HG03045 (cell line): Measurements from ENCODE around the gene BPIFB2.
"Not testable (repeated sequence)": the region's sequence is repeated elsewhere in the genome, so short reads cannot be mapped to it uniquely, and the experiment has no call there.

Experiments used
- ATAC-seq: cut with Tn5 transposase; IDR thresholded peaks from one replicate; pipeline ENCODE4 v1.9.1; 2021; ENCODE audit warnings: mild to moderate bottlenecking, moderate library complexity; ENCODE audit not compliant: unreplicated experiment

The BPIFB2 gene, protein sequence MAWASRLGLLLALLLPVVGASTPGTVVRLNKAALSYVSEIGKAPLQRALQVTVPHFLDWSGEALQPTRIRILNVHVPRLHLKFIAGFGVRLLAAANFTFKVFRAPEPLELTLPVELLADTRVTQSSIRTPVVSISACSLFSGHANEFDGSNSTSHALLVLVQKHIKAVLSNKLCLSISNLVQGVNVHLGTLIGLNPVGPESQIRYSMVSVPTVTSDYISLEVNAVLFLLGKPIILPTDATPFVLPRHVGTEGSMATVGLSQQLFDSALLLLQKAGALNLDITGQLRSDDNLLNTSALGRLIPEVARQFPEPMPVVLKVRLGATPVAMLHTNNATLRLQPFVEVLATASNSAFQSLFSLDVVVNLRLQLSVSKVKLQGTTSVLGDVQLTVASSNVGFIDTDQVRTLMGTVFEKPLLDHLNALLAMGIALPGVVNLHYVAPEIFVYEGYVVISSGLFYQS

DNA sequence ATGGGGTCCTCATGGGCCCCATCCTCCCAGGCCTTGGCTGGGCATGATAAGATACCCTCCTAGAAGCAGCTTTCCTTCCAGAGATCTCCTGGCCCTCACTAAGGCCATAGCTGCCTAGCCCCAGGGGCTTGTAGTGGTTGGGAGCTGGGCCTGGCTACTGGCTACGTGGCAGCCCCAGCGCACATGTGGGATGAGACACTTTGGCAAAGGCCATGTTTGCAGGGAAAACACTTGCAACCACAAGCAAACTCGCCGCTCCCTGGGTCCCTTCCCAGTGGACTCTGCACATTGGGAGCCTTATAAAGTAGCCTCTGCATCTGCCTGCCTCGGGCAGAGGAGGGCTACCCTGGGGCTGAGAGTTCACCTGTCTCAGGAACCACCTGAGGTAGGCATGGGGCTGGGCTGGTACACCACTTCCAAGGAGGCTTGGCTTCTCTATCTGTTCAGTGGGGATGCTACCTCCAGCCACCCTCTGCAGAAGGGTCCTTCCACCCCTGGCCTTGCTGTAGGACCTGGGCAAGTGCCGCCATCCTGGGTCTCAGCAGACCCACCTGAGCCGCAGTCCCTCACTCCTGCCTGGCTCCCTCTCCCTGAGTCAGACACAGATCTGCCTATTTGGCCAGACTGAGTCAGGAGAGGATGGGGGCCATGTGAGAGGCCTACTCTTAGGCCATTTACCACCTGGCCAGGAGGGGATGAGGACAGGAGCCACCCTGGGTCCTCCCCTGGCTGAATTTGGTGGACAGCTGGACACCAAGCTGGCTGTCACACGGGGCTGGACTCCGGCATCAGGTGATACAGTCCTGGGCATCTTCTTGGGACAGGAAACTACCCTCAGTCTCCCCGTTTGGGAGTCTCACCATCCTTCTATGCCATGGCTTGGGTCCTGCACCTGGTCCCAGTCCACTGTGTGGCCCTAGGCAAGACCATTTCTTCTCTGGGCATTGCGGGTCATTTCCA, at the start of gene BPIFB2:
Gene BPIFB2, plus strand, starts transcription at position 329 of the 960 bp plus-strand sequence. CDS start 871 bp downstream, outside the sequence.
- no peak for ATAC-seq

DNA sequence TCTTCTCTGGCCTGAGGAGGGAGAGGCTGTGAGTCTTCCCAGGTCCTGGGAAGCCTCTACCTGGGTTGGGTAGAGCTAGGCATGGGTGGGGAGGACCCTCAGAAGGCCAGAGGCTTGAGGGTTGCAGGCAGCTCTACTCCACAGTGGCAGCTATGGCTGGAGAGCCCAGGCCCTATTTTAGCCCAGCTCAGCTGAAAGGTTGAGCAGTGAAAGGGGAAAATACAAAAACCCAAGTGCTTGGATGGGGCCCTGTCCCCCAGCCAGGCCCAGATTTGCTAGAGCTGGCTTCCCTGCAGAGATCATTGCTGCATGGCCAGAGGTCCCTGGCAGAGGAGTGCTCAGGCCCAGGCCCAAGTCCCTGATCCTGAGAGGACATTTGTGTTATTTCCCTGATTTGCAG, 48.9 kb upstream of the BPIFB2 start:
- no peak for ATAC-seq

DNA sequence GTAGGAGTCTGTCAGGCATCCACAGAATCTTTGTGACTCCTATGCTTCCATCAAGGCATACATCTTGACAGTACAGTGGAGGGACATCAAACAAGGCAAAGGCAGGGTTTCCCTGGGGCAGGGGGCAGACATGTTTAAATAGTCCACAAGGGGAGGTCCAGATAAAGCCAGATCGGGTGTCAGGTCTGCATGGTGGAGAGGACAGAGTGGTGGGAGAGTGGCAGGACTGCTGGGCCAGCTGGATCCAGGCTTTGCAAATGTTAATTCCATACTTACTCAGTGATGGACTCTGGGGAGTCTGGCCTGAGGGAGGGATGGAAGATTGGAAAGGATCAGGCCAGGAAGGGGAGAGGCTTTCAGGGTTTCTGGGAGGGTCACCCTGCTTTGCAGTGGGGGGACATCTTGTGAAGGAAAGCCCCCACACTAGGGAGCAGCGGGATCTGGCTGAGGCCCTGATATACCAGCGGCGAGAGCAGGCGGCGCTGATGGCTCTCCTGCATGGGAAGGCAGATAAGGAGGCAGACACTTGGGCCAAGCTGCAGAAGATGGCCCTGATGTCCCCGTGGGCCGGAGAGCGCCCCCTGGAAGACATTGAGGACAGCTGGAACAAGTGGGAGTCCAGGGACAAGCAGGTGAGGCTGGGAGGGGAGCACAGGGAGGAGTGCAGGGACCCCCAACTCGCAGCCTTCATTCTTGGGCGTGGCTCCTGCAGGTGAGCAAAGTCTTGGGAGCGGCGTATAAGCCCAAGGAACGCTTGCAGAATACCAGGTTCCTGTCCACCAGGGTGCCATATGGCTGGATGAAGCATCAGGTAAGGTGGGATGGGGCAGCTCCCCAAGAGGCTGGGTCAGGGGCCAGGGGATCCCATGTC, 47.9 kb upstream of the BPIFB2 start:
- no peak for ATAC-seq

DNA sequence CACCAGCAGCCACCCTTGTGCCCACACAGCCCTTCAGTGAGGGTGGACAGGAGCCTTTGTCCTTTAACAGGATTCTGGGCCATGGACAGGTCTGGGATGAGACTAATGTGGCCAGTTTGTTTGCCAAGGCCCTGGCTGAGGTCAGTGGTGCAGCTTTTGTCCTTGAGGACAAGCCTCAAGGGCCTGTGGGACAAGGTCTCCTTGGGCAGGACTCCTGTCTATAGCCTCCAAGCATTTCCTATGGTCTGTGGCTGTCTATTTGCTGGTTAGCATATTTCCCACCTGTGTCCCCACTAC, 47.3 kb upstream of the BPIFB2 start:
- ATAC-seq: no peak

DNA sequence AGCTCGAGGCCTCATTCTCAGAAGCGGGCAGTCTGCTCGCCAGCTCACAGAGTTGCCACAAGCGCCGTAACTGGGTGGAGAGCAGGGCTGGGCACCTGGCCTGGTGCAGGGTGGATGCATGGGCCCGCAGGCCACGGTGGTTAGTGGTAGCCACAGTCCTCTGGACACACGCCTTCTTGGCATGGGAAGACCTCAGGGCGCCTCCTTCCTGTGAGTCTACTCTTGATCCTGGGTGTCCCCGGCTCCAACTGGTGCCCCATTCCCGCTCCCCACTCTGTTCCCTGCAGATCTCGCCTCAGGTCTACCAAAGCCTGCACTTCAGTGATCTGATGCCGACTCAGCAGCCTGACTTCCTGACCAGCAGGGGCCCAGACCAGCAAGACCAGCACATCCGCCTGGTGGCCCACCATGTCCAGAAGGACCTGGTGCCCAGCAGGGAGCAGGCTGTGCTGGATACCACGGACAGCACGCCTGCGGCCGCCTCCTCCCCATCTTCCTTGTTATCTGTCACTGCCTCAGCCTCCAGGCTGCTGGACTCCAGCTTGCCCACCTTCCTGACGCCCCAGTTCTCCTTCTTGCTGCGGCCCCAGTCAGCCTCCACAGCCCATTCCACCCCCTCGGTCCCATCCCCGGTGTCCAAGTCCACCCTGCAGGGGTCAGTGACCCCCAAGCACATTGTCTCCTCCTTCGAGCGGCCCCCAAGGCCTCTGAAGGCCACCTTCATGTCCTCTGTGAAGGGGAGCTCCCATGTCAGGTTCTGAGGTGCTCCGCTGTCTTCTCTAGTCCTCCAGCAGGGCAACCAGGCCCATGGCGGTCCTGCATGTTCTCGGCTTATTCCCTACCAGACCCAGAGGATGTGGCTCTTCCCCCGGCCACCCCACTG, 46.4 kb upstream of the BPIFB2 start:
- ATAC-seq: no peak

DNA sequence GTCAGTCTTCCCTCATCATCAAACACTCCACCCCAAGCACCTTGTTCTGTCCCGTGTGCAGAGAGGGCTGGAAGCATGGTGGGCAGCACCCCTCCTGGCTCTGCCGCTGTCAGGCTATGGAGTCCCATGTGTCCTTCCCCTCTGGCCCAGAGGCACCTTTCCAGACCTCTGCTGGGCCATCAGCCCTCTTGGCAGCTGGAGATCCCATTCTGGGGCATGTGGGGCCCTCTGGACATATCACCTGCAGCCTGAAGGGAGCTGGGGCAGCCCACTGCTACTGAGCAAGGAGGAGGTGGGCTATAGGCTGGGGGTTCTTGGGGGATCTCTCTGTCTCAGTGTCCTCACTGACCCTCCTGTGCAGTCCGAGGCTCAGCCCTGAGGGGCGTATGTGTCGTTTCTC, 45.5 kb upstream of the BPIFB2 start:
- ATAC-seq: no peak

DNA sequence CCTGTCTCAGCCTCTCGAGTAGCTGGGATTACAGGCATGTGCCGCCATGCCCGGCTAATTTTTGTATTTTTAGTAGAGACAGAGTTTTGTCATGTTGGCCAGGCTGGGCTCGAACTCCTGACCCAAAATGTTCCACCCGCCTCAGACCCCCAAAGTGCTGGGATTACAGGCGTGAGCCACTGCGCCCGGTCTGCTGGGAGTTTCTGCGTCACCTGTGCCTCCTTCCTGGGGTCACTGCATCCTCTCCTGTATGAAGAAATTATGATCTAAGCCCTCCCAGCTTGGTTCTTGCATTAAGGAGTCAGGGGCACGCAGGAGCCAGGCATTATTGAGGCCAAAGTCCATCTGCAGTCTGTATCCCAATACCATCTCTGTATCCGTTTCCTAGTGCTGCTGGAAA, 44.9 kb upstream of the BPIFB2 start:
- ATAC-seq: not testable (repeated sequence)

DNA sequence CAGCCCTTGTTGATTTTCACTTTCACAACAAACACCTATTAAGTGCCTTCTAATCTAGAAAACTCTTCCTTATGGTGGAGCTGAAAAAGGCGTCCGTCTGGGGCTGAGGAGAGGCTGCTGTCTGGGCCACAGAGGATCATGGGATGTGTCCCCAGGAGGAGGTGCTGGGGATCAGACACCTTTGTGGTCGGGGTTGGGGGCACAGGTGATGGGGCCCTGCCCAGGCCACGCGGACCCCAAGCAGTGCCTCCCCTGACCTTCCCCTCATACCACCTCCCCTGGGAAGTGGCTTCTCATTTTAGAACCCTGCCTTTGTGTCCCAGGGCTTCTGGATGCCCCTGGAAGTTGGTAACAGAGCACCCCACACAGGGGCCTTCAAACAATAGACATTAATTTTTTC, 44.3 kb upstream of the BPIFB2 start:
- no peak for ATAC-seq

DNA sequence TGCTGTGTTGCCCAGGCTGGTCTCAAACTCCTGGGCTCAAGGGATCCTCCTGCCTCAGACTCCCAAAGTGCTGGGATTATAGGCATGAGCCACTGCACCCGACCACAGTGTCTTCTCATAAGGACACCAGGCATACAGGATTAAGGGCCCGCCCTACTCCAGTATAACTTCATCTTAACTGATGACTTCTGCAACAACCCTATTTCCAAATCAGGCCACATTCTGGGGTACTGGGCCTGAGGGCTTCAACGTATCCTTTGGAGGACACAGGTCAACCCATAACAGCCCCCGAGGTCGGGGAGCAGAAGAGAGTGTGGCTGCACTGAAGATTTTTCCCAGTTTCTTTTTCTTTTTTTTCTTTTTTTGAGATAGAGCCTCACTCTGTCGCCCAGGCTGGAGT, 42.9 kb upstream of the BPIFB2 start:
- ATAC-seq: no peak

DNA sequence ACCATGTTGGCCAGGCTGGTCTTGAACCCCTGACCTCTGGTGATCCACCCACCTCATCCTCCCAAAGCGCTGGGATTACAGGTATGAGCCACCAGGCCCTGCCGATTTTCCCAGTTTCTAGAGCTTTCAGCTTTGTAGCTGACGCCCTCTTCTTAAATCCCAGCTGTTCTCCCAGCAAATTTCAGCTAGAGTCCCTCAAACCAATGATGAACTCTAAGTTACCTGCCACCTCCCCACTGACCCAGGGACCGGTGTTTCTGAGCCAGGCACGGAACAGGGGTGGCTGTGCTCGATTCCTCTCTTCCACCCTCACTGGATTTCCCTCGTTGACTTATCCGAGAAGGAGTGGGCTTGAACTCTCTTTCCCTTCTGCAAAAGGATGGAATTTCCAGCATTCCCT, 42.4 kb upstream of the BPIFB2 start:
- ATAC-seq: no peak

DNA sequence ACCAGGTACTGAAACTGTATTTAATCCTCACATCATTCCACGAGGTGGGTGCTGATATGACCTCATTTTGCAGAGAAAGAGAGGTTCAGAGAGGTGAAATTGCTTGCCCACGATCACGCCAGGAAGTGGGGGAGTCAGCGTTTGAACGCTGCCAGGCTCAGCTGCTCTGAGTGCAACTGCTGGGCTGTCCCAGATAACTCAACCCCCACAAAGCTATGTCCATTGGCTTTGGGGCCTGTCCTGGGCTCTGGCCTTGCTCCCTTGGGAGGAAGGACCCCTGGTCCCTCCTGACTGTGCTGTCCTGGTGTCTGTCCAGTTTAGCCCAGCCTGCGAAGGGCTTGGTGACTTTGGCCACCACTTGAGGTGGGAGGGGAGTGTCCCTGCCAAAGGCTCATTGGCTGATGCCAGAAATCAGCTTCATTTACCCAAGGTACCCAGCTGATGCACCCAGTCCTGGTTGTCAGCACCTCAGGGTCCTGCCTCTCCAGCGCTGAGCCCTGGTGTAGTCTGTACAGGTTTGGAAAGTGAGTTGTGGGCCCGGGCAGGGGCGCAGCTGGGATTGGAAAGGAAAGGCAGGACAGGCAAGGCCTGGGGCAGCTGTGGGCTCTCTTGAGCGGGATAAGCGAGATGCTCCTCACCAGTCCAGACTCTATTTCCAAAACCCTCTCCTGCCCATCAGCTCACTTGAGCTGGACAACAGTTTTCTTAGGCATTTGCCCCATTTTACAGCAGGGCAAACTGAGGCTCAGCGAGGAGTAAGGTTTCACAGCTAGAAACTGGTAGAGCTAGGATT, 41.7 kb upstream of the BPIFB2 start:
- ATAC-seq: no peak

DNA sequence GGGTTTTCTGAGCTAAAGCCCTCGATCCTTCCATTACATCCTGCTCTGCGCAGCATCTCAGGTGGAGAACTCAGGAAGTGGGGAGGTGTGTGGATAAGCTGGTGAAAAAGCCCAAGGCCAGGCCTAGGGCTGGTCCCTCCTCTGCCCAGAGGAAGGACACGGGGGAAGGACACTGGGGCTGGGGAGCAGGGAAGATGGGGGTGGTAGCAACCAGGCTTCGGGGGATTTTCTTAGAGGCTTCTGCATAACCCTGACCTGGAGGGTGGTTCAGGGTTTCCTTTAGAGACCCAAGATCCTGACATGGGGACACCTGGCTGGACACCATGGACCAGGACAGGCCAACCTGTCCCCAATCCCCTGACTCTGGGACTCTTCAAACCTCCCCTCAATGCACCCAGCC, 41.1 kb upstream of the BPIFB2 start:
- no peak for ATAC-seq

DNA sequence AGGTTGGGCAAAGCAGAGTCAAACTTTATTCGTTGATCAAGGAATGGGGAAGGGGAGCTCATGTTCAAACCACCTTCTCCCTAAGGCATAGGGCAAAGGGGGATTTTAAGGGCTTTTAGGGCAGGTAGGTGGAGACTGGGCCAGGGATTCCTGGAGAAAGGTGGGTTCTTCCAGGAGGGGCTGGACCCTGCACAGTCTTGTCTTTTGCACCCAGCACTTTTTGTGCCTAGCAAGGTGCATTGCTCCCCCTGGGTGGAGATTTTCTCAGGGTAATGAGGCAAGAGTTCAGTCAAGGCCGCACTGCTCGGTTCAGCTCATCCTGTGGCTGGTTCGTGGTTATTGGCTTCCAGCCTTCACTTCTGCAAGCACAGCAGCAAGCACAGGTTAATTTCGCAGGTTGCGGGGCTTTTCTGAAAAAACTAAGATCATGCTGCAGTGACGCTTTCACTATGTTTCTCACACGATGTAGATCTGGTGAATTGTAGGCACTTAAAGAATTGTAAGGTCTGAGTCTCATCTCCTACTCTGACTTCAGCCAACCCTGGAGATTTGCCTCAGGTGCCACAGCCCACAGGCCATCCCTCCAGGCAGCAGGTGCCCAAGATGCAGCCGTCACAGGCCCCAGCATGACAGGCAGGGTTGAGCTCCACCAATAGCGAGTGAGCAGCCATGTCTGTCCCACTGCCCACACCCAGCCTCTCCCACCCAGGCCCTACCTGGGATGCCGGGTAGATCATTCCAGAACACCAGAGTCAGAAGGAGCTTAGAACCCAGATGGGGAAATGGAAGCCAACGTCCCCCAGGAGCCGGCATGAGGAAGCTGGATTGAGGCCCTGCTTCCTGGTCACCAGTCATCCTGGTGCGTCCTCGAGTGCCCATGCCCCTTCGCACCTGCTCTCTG, 40.4 kb upstream of the BPIFB2 start:
- ATAC-seq: no peak

DNA sequence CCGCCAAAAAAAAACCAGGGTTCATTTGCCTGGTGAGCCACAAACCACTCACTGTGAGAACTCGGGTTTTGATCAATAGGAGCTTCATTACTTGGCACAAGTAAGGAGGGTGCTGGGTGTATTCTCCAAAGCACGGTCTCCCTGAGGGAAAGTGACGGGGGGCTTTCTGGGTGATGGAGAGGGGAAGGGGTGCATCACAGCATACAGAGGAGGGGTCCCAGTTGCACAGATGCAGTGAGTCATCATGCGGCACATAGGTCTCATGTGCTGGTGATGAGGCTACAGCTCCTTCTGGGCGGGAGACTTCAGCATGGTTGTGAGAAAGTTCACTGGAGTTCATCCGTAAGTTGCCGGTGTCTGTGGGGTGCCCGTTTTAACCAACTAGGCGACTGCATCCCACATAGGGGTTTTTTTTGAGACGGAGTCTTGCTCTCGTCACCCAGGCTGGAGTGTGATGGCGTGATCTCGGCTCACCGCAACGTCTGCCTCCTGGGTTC, 39.5 kb upstream of the BPIFB2 start:
- ATAC-seq: no peak

DNA sequence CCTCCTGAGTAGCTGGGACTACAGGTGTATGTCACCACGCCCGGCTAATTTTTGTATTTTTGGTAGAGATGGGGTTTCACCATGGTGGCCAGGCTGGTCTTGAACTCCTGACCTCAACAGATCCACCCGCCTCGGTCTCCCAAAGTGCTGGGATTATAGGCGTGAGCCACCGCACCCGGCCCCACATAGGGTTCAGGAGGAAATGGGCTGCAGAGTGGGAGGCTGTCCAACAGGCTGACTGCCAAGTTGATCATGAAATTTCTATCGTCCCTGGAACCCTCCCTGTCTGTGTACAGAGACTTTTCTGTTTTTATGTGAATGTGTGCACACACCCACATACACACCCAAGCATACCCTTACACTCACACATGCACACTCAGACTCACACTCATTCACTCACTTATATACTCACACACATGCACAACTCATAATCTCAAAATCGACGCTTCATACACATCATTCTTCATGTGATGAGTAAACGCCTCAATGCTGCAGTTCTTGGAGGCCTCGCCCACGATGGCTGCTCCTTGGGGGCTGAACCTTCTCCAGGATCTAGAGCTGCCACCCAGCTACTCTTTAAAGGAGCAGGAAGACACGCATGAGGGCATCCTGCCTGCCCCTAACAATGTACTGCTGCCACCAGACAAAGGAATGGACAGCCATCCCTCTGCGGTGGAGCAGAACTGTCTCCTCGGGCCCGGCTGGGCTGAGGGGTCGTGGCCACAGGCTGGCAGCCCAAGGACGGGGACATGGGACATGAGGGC, 38.8 kb upstream of the BPIFB2 start:
- no peak for ATAC-seq

DNA sequence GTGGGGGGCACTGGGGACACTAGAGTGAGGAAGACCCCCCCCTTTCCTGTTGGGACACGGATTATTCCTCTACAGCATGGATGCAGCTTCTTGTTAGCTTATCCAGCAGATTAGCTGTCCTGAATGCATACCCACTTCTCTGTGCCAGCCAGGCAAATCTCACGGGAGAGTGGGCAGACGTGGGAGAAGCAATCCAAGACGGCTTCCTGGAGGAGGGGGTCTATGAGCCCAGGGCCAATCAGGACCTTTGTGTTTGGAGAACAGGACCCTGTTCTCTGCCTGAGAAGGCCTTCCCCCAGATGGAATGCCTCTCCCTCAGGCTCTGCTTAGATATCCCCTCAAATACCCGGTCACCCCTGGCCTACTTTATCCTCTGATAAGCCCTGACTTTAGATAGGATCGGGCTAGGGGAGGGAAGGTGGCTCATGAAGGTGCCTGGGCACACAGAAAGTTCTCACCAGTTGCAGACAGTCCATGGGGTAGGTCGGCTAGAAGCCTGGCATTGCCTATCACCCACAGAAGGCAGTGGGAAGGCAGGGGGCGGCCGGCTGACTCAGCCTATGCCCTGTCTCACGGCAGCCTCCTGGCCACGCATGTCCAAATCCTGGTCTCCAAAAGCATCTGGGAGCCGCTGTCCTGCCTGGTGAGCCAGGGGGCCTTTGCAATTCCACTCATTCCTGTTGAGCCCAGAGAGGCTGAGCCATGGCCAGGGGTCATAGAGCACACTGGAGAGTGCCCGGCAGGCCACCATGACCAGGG, 38.0 kb upstream of the BPIFB2 start:
- no peak for ATAC-seq
